ENCODE data around the gene MCIDAS.

MCIDAS gene

GRCh38 chr5:55226934-55227663 is at the start of gene MCIDAS:
MCIDAS (minus strand) TSS chr5:55227315; CDS start chr5:55227138, 177 bp downstream.
- no peak; the same call in 1 of the 2 replicates for TF ChIP-seq CTCF (IDR thresholded peaks at IDR 0.05; ENCODE audit: low read depth, low read length)
- DNase-seq (ENCODE audit: extremely low read depth, low read depth): no peak

- no peak for DNase-seq (ENCODE audit: extremely low read depth, low read depth)
These were observed 49.7 kb upstream of the MCIDAS start for GRCh38 chr5:55276771-55277170.

GRCh38 chr5:55258339-55258738 is 31.2 kb upstream of the MCIDAS start:
- no peak for DNase-seq (ENCODE audit: extremely low read depth, low read depth)
- no peak for TF ChIP-seq CTCF (IDR thresholded peaks at IDR 0.05; ENCODE audit: low read depth, low read length)

More at GRCh38 chr5:55276771-55277170, 49.7 kb upstream of the MCIDAS start:
- TF ChIP-seq CTCF (IDR thresholded peaks at IDR 0.05; ENCODE audit: low read depth, low read length): no peak

- no peak for TF ChIP-seq CTCF (IDR thresholded peaks at IDR 0.05; ENCODE audit: low read depth, low read length)
These were observed 27.7 kb upstream of the MCIDAS start for GRCh38 chr5:55254802-55255201.

GRCh38 chr5:55250064-55250463 is 22.9 kb upstream of the MCIDAS start:
- no peak for DNase-seq (ENCODE audit: extremely low read depth, low read depth)
- no peak for TF ChIP-seq CTCF (IDR thresholded peaks at IDR 0.05; ENCODE audit: low read depth, low read length)

More at GRCh38 chr5:55254802-55255201, 27.7 kb upstream of the MCIDAS start:
- DNase-seq (ENCODE audit: extremely low read depth, low read depth): no peak

- DNase-seq (ENCODE audit: extremely low read depth, low read depth): no peak
- no peak for TF ChIP-seq CTCF (IDR thresholded peaks at IDR 0.05; ENCODE audit: low read depth, low read length)
These were observed 14.6 kb upstream of the MCIDAS start for GRCh38 chr5:55241746-55242145.

GRCh38 chr5:55236800-55237199 is 9.7 kb upstream of the MCIDAS start:
- no peak for DNase-seq (ENCODE audit: extremely low read depth, low read depth)

More at GRCh38 chr5:55236800-55237199, 9.7 kb upstream of the MCIDAS start:
- TF ChIP-seq CTCF (IDR thresholded peaks at IDR 0.05; ENCODE audit: low read depth, low read length): no peak
